NCI-H510A (cell line): Measurements from ENCODE around the gene CTSZ.

Source experiments
- DNase-seq: peaks from one replicate; lab custom pipeline; 2025; lab: John Stamatoyannopoulos, UW

Gene CTSZ

GRCh38 chr20:59031564-59032022, 24.5 kb upstream of the CTSZ start:
- no peak for DNase-seq

GRCh38 chr20:59030911-59031563, 24.0 kb upstream of the CTSZ start:
- DNase-seq, result no peak

- no peak for DNase-seq
Measured at GRCh38 chr20:59028812-59029211, 21.8 kb upstream of the CTSZ start.

- no peak for DNase-seq
Measured at GRCh38 chr20:59027741-59028320, 20.8 kb upstream of the CTSZ start.

GRCh38 chr20:59026904-59027740, 20.1 kb upstream of the CTSZ start:
- no peak for DNase-seq

GRCh38 chr20:59025511-59025910, 18.5 kb upstream of the CTSZ start:
- DNase-seq, result no peak

- no peak for DNase-seq
Measured at GRCh38 chr20:59025086-59025485, 18.0 kb upstream of the CTSZ start.

GRCh38 chr20:59024111-59024530, 17.1 kb upstream of the CTSZ start:
- no peak for DNase-seq

GRCh38 chr20:59023616-59024015, 16.6 kb upstream of the CTSZ start:
- DNase-seq, result no peak

- no peak for DNase-seq
Measured at GRCh38 chr20:59022754-59023153, 15.7 kb upstream of the CTSZ start.

- no peak for DNase-seq
Measured at GRCh38 chr20:59020938-59021551, 14.0 kb upstream of the CTSZ start.

GRCh38 chr20:59019217-59019616, 12.2 kb upstream of the CTSZ start, which contains the start of gene TUBB1:
Gene TUBB1 (plus strand): TSS chr20:59019429. CDS start chr20:59019523, 94 bp downstream.
- DNase-seq, result no peak

- no peak for DNase-seq
Measured at GRCh38 chr20:59018817-59019216, 11.8 kb upstream of the CTSZ start.

- DNase-seq, result no peak
Measured at GRCh38 chr20:59017493-59018231, 10.6 kb upstream of the CTSZ start.

- DNase-seq, result no peak
Measured at GRCh38 chr20:59016795-59017492, 9.9 kb upstream of the CTSZ start.

- DNase-seq, result no peak
Measured at GRCh38 chr20:59015812-59016711, 9.0 kb upstream of the CTSZ start.

- DNase-seq, result no peak
Measured at GRCh38 chr20:59015411-59015810, 8.4 kb upstream of the CTSZ start.

- DNase-seq, result no peak
Measured at GRCh38 chr20:59014680-59015389, 7.8 kb upstream of the CTSZ start.

- no peak for DNase-seq
Measured at GRCh38 chr20:59013959-59014608, 7.0 kb upstream of the CTSZ start.
